ENCODE measurements around the gene MTUS2.

GRCh38 chr13:29510651-29511084 is 690.5 kb downstream of the MTUS2 start:
- TF ChIP-seq, protein P1, sequence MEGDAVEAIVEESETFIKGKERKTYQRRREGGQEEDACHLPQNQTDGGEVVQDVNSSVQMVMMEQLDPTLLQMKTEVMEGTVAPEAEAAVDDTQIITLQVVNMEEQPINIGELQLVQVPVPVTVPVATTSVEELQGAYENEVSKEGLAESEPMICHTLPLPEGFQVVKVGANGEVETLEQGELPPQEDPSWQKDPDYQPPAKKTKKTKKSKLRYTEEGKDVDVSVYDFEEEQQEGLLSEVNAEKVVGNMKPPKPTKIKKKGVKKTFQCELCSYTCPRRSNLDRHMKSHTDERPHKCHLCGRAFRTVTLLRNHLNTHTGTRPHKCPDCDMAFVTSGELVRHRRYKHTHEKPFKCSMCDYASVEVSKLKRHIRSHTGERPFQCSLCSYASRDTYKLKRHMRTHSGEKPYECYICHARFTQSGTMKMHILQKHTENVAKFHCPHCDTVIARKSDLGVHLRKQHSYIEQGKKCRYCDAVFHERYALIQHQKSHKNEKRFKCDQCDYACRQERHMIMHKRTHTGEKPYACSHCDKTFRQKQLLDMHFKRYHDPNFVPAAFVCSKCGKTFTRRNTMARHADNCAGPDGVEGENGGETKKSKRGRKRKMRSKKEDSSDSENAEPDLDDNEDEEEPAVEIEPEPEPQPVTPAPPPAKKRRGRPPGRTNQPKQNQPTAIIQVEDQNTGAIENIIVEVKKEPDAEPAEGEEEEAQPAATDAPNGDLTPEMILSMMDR (conservative IDR thresholded peaks at IDR 0.05; ENCODE audit: low read length), result no peak
- no peak for TF ChIP-seq EZH2phosphoT487 (IDR thresholded peaks at IDR 0.05; ENCODE audit: borderline replicate concordance)
